ENCODE data around the gene TCP11L1.
"Not testable (repeated sequence)": the region's sequence is repeated elsewhere in the genome, so short reads cannot be mapped to it uniquely, and the experiment has no call there.

TCP11L1 gene

DNA sequence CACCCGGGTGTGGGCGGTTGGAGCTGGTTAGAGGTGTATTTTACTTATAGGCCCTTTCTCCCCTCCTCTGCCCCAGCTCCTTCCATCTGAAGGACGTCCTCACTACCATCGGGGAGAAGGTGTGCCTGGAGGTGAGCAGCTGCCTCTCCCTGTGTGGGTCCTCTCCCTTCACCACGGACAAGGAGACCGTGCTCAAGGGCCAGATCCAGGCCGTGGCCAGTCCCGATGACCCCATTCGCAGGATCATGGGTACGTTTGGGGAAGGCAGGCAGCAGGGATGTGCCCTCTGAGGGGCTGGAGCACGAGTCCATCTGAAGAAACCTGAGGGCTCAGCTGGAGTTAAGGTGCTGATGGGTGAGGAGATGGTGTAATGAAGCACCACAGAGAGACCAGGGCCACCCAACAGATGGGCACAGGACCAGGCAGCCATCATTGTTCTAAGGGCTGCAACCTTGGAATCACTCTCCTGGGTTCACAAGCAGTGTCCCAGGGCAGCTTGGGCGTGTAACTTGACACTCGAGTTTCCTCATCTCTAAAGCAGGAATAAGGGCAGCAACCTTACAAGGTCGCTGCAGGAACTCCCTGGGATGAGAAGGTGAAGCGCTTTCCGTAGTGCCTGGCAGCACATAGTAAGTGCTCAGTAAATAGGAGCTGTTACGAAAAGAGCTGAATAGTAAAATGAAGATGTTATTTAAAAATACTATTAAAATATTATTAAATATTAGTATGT, 29.4 kb downstream of the TCP11L1 start:
- Histone ChIP-seq H3K9me3 (ENCODE audit: low read length) (no peaks in the 10 kb centered on the region), H3K27ac (ENCODE audit: low read depth, low read length) (no peak overlapping the region), H3K4me1 (ENCODE audit: insufficient read depth, low read length) (peaks cover 16% of the 10 kb centered on the region), H3K27me3 (ENCODE audit: control insufficient read depth in 1 of 2, insufficient read depth in 2 of 2, low read length in 2 of 2) (no peaks in the 10 kb centered on the region), H3K9ac (ENCODE audit: low read length) (no peak overlapping the region), H3K4me3 (ENCODE audit: low read depth in 1 of 2, low read length in 2 of 2) (no peak overlapping the region), H3K36me3 (ENCODE audit: insufficient read depth, low read length) (peaks cover 69% of the 10 kb centered on the region)

DNA sequence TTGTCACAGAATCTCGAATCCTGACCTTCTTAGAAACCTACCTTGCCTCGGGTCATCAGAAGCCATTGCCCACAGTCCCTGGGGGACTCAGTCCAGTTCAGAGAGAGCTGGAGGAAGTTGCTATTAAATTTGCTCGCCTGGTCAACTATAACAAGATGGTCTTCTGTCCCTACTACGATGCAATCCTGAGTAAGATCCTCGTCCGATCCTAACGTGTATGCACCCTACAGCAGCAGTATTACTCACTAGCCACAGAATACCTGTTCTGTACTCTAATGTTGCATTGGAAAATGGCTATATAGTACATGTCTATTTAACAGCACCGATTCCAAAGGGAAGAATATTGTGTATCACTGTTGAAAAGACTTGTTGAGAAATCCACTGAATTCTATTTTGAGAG, 33.1 kb downstream of the TCP11L1 start:
- Histone ChIP-seq H3K9ac (ENCODE audit: low read length) (no peak overlapping the region), H3K4me1 (ENCODE audit: insufficient read depth, low read length) (no peaks in the 10 kb centered on the region), H3K4me3 (ENCODE audit: low read depth in 1 of 2, low read length in 2 of 2) (no peak overlapping the region), H3K36me3 (ENCODE audit: insufficient read depth, low read length) (peaks cover 71% of the 10 kb centered on the region), H3K27me3 (ENCODE audit: control insufficient read depth in 1 of 2, insufficient read depth in 2 of 2, low read length in 2 of 2) (no peaks in the 10 kb centered on the region), H3K27ac (ENCODE audit: low read depth, low read length) (no peak overlapping the region), H3K9me3 (ENCODE audit: low read length) (no peaks in the 10 kb centered on the region)

DNA sequence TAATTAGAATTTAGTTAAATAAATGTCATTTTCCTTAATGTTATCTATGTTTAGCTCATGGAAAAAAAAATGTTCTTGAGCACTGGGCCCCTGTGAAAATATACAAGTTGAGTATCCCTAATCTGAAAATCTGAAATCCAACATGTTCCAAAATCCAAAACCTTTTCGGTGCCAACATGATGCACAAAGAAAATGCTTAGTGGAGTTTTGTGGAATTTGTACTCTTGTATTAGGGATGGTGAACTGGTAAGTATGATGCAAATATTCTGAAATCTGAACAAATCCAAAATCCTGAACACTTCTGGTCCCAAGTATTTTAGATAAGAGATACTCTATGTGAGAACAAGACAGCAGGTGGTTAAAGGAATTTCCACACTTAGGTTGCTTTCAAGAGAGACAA, 44.5 kb downstream of the TCP11L1 start:
- Histone ChIP-seq H3K9ac (ENCODE audit: low read length) (no peak overlapping the region), H3K4me3 (ENCODE audit: low read depth in 1 of 2, low read length in 2 of 2) (no peak overlapping the region), H3K9me3 (ENCODE audit: low read length) (no peaks in the 10 kb centered on the region), H3K27ac (ENCODE audit: low read depth, low read length) (no peak overlapping the region), H3K36me3 (ENCODE audit: insufficient read depth, low read length) (peaks cover 13% of the 10 kb centered on the region), H3K4me1 (ENCODE audit: insufficient read depth, low read length) (no peaks in the 10 kb centered on the region), H3K27me3 (ENCODE audit: control insufficient read depth in 1 of 2, insufficient read depth in 2 of 2, low read length in 2 of 2) (no peaks in the 10 kb centered on the region)

DNA sequence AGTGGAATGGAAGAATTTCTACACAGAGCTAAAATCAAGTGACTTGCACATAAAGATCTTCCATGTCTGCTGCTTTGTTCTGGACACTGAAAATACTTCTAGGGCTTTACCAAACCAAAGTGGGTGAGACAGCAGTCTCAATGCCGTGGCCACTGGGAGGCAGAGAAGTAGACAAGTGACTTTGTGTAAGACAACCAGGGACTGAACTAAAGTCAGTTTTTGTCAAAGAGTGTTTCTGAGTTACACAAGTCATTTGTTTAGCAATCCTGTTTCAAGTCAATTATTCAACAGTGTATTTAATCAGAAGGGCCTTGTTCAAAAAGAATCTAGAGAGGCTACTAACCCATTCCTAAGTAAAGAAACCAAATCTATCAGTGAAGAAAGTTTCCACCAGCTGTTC, 46.6 kb downstream of the TCP11L1 start:
- Histone ChIP-seq H3K4me3 (ENCODE audit: low read depth in 1 of 2, low read length in 2 of 2) (no peak overlapping the region), H3K27ac (ENCODE audit: low read depth, low read length) (no peak overlapping the region), H3K9ac (ENCODE audit: low read length) (no peak overlapping the region), H3K36me3 (ENCODE audit: insufficient read depth, low read length) (peaks cover 13% of the 10 kb centered on the region), H3K9me3 (ENCODE audit: low read length) (no peaks in the 10 kb centered on the region), H3K27me3 (ENCODE audit: control insufficient read depth in 1 of 2, insufficient read depth in 2 of 2, low read length in 2 of 2) (no peaks in the 10 kb centered on the region), H3K4me1 (ENCODE audit: insufficient read depth, low read length) (no peaks in the 10 kb centered on the region)

DNA sequence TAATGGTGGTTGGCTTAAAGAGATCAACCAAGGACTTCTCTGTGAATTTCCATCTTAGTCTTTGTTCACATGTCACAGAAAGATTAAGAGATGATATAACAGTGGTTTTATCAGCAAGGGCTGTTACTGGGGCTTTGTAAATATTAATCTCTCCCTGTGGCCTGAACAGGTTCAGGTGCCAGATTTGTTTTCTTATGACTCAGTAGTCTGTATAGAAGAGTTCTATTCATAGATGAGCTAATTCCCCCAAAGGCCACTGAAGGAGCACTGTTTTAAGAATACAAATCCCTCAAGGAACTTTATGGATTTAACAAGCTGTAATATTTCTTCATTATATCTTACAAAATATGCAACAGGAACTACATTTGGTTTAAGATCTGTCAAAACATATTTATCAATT, 50.4 kb downstream of the TCP11L1 start:
- no peak overlapping the region for H3K9ac ChIP-seq (ENCODE audit: low read length)
- H3K36me3 ChIP-seq (ENCODE audit: insufficient read depth, low read length): peaks cover 11% of the 10 kb centered on the region
- H3K4me1 ChIP-seq (ENCODE audit: insufficient read depth, low read length): no peaks in the 10 kb centered on the region
- H3K27me3 ChIP-seq (ENCODE audit: control insufficient read depth in 1 of 2, insufficient read depth in 2 of 2, low read length in 2 of 2): no peaks in the 10 kb centered on the region
- no peaks in the 10 kb centered on the region for H3K9me3 ChIP-seq (ENCODE audit: low read length)
- no peak overlapping the region for H3K27ac ChIP-seq (ENCODE audit: low read depth, low read length)
- no peak overlapping the region for H3K4me3 ChIP-seq (ENCODE audit: low read depth in 1 of 2, low read length in 2 of 2)

DNA sequence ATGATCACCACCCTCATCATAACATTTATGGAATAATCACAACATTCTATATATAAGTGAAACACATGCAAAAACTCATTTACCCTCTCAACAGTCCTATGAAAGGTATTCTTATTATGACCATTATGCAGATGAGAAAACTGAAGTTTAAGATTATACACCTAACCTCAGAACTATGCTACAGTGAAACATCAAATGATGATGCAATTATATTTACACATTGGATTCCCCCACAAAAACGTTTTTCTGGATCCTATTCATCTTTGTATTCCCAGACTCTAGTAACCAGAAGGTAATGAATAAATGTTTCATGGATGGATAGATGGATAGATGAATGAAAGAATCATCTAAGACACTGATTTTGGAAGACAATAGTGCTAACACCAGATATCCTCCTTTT, 54.8 kb downstream of the TCP11L1 start:
- Histone ChIP-seq H3K27me3 (ENCODE audit: control insufficient read depth in 1 of 2, insufficient read depth in 2 of 2, low read length in 2 of 2) (no peaks in the 10 kb centered on the region), H3K36me3 (ENCODE audit: insufficient read depth, low read length) (peaks cover 12% of the 10 kb centered on the region), H3K27ac (ENCODE audit: low read depth, low read length) (no peak overlapping the region), H3K9ac (ENCODE audit: low read length) (no peak overlapping the region), H3K4me3 (ENCODE audit: low read depth in 1 of 2, low read length in 2 of 2) (no peak overlapping the region), H3K4me1 (ENCODE audit: insufficient read depth, low read length) (no peaks in the 10 kb centered on the region), H3K9me3 (ENCODE audit: low read length) (no peaks in the 10 kb centered on the region)

DNA sequence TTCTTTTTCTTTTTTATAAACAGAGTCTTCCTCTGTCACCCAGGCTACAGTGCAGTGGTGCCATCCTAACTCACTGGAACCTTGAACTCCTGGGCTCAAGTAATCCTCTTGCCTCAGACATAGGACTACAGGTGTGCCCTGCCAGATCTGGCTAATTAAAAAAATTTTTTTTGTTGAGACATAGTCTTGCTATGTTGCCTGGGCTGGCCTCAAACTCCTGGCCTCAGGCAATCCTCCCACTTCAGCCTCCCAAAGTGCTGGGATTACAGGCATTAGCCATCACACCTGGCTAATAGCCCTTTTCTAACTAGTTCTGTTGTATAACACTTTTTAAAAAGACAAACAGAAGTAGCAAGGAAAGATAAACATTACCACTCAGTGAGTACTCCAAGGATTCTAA, 64.5 kb downstream of the TCP11L1 start:
- H3K36me3 ChIP-seq (ENCODE audit: insufficient read depth, low read length): peaks cover 21% of the 10 kb centered on the region
- no peak overlapping the region for H3K9ac ChIP-seq (ENCODE audit: low read length)
- H3K9me3 ChIP-seq (ENCODE audit: low read length): no peaks in the 10 kb centered on the region
- H3K4me3 ChIP-seq (ENCODE audit: low read depth in 1 of 2, low read length in 2 of 2): no peak overlapping the region
- H3K4me1 ChIP-seq (ENCODE audit: insufficient read depth, low read length): no peaks in the 10 kb centered on the region
- no peaks in the 10 kb centered on the region for H3K27me3 ChIP-seq (ENCODE audit: control insufficient read depth in 1 of 2, insufficient read depth in 2 of 2, low read length in 2 of 2)
- H3K27ac ChIP-seq (ENCODE audit: low read depth, low read length): no peak overlapping the region

DNA sequence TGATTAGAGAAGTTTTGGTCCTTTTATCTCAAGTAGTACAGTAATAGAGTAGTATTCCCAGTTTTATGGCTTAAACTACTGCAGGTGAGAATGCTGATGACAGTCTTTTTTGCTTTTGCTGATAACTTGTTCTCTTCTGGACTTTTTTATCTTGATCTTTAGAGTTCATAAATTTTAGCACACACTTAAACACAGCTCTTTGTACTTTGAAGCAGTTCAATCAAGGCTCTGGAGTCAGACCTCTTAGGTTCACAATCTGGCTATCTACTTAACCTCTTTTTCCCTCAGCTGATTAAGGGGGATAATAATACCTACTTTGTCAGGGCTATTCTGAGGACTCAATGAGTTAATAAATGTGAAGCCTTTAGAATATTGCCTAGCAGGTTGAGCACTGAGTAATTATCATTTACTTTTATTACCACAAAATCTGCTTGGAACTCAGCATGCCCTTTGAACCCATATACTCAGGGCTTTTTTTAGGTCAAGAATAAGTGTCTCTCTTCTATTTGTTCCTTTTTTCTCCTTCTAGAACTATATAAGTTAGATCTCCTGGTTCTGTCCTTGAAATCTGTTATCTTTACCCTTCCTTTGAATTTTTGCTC, 70.0 kb downstream of the TCP11L1 start:
- Histone ChIP-seq H3K27ac (ENCODE audit: low read depth, low read length) (no peak overlapping the region), H3K27me3 (ENCODE audit: control insufficient read depth in 1 of 2, insufficient read depth in 2 of 2, low read length in 2 of 2) (no peaks in the 10 kb centered on the region), H3K4me1 (ENCODE audit: insufficient read depth, low read length) (no peaks in the 10 kb centered on the region), H3K9me3 (ENCODE audit: low read length) (no peaks in the 10 kb centered on the region), H3K9ac (ENCODE audit: low read length) (no peak overlapping the region), H3K4me3 (ENCODE audit: low read depth in 1 of 2, low read length in 2 of 2) (no peak overlapping the region), H3K36me3 (ENCODE audit: insufficient read depth, low read length) (peaks cover 6% of the 10 kb centered on the region)

DNA sequence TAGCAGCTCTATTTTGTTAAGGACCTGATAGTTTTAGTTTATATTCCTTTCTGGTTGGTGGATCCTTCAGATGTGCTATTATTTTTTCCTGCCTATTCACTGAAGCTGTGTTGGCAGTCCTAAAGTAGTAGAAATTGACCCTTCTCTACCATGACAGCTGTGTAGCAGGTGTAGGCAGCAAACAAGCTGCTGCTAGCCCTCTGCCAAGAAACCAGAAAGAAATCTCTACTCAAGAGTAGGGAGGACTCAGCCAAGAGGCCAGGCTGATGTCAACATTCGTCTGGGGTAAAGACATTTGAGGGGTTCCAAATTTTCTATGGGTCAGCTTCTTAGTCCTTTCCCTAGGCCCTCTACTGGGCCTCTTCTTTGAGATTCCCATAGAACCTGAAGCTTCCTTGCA, 70.7 kb downstream of the TCP11L1 start:
- H3K27ac ChIP-seq (ENCODE audit: low read depth, low read length): no peak overlapping the region
- H3K9me3 ChIP-seq (ENCODE audit: low read length): no peaks in the 10 kb centered on the region
- H3K36me3 ChIP-seq (ENCODE audit: insufficient read depth, low read length): peaks cover 4% of the 10 kb centered on the region
- H3K4me1 ChIP-seq (ENCODE audit: insufficient read depth, low read length): no peaks in the 10 kb centered on the region
- no peak overlapping the region for H3K4me3 ChIP-seq (ENCODE audit: low read depth in 1 of 2, low read length in 2 of 2)
- H3K27me3 ChIP-seq (ENCODE audit: control insufficient read depth in 1 of 2, insufficient read depth in 2 of 2, low read length in 2 of 2): no peaks in the 10 kb centered on the region
- no peak overlapping the region for H3K9ac ChIP-seq (ENCODE audit: low read length)

DNA sequence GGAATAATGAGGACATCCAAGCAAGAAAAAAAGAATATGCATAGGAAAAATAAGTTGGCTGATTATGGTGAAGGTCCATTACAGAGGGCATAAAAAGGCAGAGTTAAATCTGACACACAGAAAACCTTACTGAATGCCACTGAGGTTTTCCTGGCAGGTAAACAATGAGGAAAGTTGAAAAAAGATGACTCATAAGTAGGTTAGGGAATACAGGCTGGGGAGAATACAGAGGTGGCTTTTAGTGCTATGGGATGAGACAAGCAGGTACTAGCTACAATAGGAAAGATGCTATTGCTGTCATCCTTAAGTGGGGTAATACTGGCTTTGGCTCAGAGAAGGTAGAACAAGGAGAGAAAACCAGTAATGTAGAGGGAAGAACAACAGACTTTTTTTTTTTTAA, 77.2 kb downstream of the TCP11L1 start:
- no peaks in the 10 kb centered on the region for H3K36me3 ChIP-seq (ENCODE audit: insufficient read depth, low read length)
- no peak overlapping the region for H3K9ac ChIP-seq (ENCODE audit: low read length)
- H3K27me3 ChIP-seq (ENCODE audit: control insufficient read depth in 1 of 2, insufficient read depth in 2 of 2, low read length in 2 of 2): no peaks in the 10 kb centered on the region
- H3K9me3 ChIP-seq (ENCODE audit: low read length): no peaks in the 10 kb centered on the region
- H3K4me3 ChIP-seq (ENCODE audit: low read depth in 1 of 2, low read length in 2 of 2): no peak overlapping the region
- H3K27ac ChIP-seq (ENCODE audit: low read depth, low read length): no peak overlapping the region
- H3K4me1 ChIP-seq (ENCODE audit: insufficient read depth, low read length): no peaks in the 10 kb centered on the region

DNA sequence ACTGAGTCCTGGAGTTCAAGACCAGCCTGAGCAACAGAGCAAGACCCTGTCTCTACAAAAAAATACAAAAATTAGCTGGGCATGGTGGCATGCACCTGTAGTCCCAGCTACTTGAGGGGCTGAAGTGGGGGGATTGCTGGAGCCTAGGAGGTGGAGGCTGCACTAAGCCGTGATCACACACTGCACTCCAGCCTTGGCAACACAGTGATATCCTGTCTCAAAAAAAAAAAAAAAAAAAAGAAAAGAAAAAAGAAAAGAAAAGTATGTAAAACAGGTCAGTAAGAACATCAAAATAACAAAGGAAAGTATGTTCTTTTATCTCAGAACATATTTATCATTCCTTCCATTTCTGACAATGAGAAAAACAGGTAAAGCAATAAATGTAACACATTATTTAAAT, 83.3 kb downstream of the TCP11L1 start:
- not testable (repeated sequence) for H3K9me3 ChIP-seq (ENCODE audit: low read length); H3K4me1 ChIP-seq (ENCODE audit: insufficient read depth, low read length); H3K9ac ChIP-seq (ENCODE audit: low read length); H3K27me3 ChIP-seq (ENCODE audit: control insufficient read depth in 1 of 2, insufficient read depth in 2 of 2, low read length in 2 of 2); H3K36me3 ChIP-seq (ENCODE audit: insufficient read depth, low read length); H3K4me3 ChIP-seq (ENCODE audit: low read depth in 1 of 2, low read length in 2 of 2); H3K27ac ChIP-seq (ENCODE audit: low read depth, low read length)
